Left lung (tissue), 10 donors: Measurements from ENCODE around the gene BNIP2. TPM values are rescaled to one million over a fixed set of nuclear protein-coding genes. Genes with fewer than 3 reads are reported as not detected.

ENCODE experiments used
- ATAC-seq: fragments of 200-7000 bp; cut with Tn5 transposase; one replicate; pipeline ENCODE4 v1.9.1; 2020; ENCODE audit warnings: moderate library complexity
- DNase-seq, 4 donors: peaks; one replicate each; pipeline ENCODE4 v3.0.0-alpha.2; 2013 to 2020
- H3K27ac ChIP-seq, 2 donors: fragments of 200-600 bp; sonication (generic) in 1 of 2; one replicate each; pipeline versions ENCODE4 v1.5.0 to v1.8.0; 2020 to 2021
- H3K27me3 ChIP-seq, 2 donors: fragments of 200-600 bp; sonication (generic) in 1 of 2; one replicate each; pipeline versions ENCODE4 v1.5.0 to v1.8.0; 2020 to 2021
- H3K36me3 ChIP-seq, 2 donors: fragments of 200-600 bp; sonication (generic) in 1 of 2; one replicate each; pipeline versions ENCODE4 v1.5.0 to v1.8.0; 2020 to 2021
- H3K4me1 ChIP-seq, 2 donors: fragments of 200-600 bp; one replicate each; pipeline ENCODE4 v1.8.0; 2021
- H3K4me3 ChIP-seq, 2 donors: fragments of 200-600 bp; sonication (generic) in 1 of 2; one replicate each; pipeline versions ENCODE4 v1.5.0 to v1.8.0; 2020 to 2021; ENCODE audit warnings: mild to moderate bottlenecking in 1 of 2
- H3K9me3 ChIP-seq, 2 donors: fragments of 200-600 bp; sonication (generic) in 1 of 2; one replicate each; pipeline versions ENCODE4 v1.5.0 to v1.8.0; 2020 to 2021
- CTCF ChIP-seq, 2 donors: fragments of 200-600 bp; sonication (generic) in 1 of 2; IDR thresholded peaks; one replicate each; pipeline versions ENCODE4 v1.5.0 to v1.8.0; 2021; ENCODE audit warnings: antibody characterized with exemption in 2 of 2
- intact Hi-C, 2 donors: fragments of 100-400 bp; cut with DNase I; formaldehyde crosslinking; loops; one replicate each; pipeline versions ENCODE4 v1.11.2 to v1.14.2; 2022
- polyA plus RNA-seq, 6 donors: library from polyadenylated mRNA; unstranded; fragments of 120-200 nt; gene quantifications; one replicate each; pipeline ENCODE4 v1.2.1, GENCODE V29; 2013; ENCODE audit not compliant: insufficient read length in 6 of 6
- total RNA-seq, 2 donors: library from RNA; stranded (reverse); fragmentation: NEBNext Ultra II Directional; extraction: Animal tissue kit (Norgen Biotek cat#: 25700); gene quantifications; one replicate each; pipeline ENCODE4 v1.2.1, GENCODE V29; 2021
- donor health status: DM: no; HTN: yes; CAD: no.
- donor health status: DM: no; HTN: no; CAD: no.

The BNIP2 gene
- total and polyA plus RNA-seq, 8 donors = 66.0 to 87.3 (median 73.7) TPM

DNA sequence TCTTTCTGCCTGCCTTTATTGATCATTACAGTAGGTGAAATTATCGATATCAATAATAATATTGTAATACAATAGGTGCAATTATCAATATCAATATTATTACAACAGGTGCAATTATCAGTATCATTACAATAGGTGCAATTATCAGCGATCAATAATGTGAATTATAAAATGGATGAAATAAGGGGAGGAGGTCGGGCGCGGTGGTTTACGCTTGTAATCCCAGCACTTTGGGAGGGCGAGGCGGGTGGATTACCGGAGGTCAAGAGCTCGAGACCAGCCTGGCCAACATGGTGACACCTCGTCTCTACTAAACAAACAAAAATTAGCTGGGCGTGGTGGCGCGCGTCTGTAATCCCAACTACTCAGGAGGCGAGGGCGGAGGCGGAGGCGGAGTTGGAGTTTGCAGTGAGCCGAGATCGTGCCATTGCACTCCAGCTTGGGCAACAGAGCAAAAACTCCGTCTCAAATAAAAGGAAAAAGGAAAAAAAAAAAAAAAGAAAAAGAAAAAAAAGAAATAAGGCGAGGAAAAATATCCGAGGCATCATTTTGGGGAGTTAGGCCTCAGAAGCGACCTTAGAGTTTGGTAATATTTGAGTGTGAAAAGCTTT lies 611 bp upstream of the BNIP2 start:
- Histone ChIP-seq H3K9me3 (no peaks in the 10 kb centered on the region), H3K36me3 (no peaks in the 10 kb centered on the region), H3K4me1 (peaks cover 18 to 40% of the 10 kb centered on the region in 2 donors), H3K4me3 (peak overlapping the region; percentile 89 to 95), H3K27me3 (no peaks in the 10 kb centered on the region), H3K27ac (peak overlapping the region; percentile 99 to 100)
- DNase-seq (peak; percentile 28 to 94 (median 82)), ATAC-seq (peak; percentile 74)
- intact Hi-C loops = loop anchor here in 1 of 2 donors (10.0 kb wide), 1 partner anchor 635 kb away; no protein-coding TSS in a partner anchor
- no peak for TF ChIP-seq CTCF (IDR thresholded peaks at IDR 0.05)

- peak; percentile 11 for ATAC-seq
- intact Hi-C loops = no loop called here
Measured at GRCh38 chr15:59688423-59688781, 718 bp downstream of the BNIP2 start.

GRCh38 chr15:59687836-59688235 lies 1.3 kb downstream of the BNIP2 start:
- peaks cover 18 to 57% of the 10 kb centered on the region in 2 donors for H3K4me1 ChIP-seq
- no peaks in the 10 kb centered on the region for H3K9me3 ChIP-seq
- peak overlapping the region; percentile 89 to 95 for H3K4me3 ChIP-seq
- peak overlapping the region; percentile 99 to 100 for H3K27ac ChIP-seq
- DNase-seq (no peak), ATAC-seq (no peak)
- intact Hi-C loops = no loop called here
- no peaks in the 10 kb centered on the region for H3K27me3 ChIP-seq
- peak in 1 of 2 donors; percentile 17 for TF ChIP-seq CTCF (IDR thresholded peaks at IDR 0.05)
- H3K36me3 ChIP-seq = peaks cover 0 to 9% of the 10 kb centered on the region in 2 donors

More at GRCh38 chr15:59688423-59688781, 718 bp downstream of the BNIP2 start:
- Histone ChIP-seq H3K9me3 (no peaks in the 10 kb centered on the region), H3K36me3 (peaks cover 0 to 4% of the 10 kb centered on the region in 2 donors), H3K4me3 (peak overlapping the region; percentile 89 to 95), H3K27me3 (no peaks in the 10 kb centered on the region), H3K4me1 (peaks cover 18 to 52% of the 10 kb centered on the region in 2 donors), H3K27ac (peak overlapping the region; percentile 99 to 100)
- DNase-seq = peak in 1 of 4 donors; percentile 44
- no peak for TF ChIP-seq CTCF (IDR thresholded peaks at IDR 0.05)

DNA sequence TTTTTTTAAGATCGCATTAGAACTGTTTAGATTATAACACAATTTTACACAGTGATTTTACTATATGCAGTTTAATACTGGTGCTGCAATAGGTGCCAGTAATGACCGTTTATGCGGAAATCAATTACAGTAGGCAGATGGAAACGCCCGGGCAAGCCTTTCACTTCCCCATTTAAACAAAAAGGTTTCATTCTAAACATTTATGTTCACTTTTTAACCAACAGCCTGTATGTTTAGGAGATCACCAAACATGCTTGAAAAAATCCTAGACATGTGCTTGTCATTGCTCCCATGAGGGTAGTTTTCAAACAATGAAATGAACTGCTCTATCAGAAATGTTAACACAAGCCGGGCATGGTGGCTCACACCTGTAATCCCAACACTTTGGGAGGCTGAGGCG lies 2.7 kb downstream of the BNIP2 start:
- Histone ChIP-seq H3K27me3 (no peaks in the 10 kb centered on the region), H3K4me3 (peak overlapping the region in 1 of 2 donors; percentile 89), H3K4me1 (peaks cover 18 to 59% of the 10 kb centered on the region in 2 donors), H3K9me3 (no peaks in the 10 kb centered on the region), H3K36me3 (peaks cover 0 to 20% of the 10 kb centered on the region in 2 donors), H3K27ac (peak overlapping the region; percentile 54 to 100)
- ATAC-seq (no peak), DNase-seq (peak in 1 of 4 donors; percentile 37)
- no peak for TF ChIP-seq CTCF (IDR thresholded peaks at IDR 0.05)
- intact Hi-C loops = no loop called here

DNA sequence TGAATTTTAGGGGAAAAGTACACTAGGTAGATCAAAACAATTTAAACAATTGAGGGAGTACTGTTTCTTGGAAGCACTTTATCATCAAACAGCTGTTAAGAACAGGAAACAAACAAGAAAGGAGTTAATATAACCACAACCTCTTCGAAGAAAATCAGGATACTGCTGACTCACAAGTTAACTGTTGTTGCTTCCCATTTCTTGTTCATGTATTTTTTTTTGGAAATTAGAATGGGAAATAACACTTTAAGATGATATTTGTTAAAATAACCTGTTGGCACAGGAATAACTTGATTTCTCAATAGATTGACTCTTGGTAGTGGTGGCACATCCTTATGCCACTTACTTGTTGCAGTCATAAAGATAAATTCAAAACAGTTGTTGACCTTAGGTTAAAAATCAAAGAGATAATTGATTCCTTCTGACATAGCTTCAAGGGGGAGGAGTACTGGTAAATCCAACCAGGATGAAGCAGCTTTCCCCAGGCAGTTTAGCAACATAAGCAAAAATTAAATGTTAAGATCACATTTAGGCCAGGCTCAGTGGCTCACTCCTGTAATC lies 3.3 kb downstream of the BNIP2 start:
- Histone ChIP-seq H3K9me3 (no peaks in the 10 kb centered on the region), H3K4me1 (peaks cover 18 to 59% of the 10 kb centered on the region in 2 donors), H3K36me3 (peaks cover 0 to 25% of the 10 kb centered on the region in 2 donors), H3K27me3 (no peaks in the 10 kb centered on the region), H3K4me3 (peak overlapping the region in 1 of 2 donors; percentile 89), H3K27ac (peak overlapping the region; percentile 54 to 100)
- intact Hi-C loops = no loop called here
- ATAC-seq (no peak), DNase-seq (no peak)
- no peak for TF ChIP-seq CTCF (IDR thresholded peaks at IDR 0.05)
